Measurements from ENCODE around the gene EXOC4.

DNA sequence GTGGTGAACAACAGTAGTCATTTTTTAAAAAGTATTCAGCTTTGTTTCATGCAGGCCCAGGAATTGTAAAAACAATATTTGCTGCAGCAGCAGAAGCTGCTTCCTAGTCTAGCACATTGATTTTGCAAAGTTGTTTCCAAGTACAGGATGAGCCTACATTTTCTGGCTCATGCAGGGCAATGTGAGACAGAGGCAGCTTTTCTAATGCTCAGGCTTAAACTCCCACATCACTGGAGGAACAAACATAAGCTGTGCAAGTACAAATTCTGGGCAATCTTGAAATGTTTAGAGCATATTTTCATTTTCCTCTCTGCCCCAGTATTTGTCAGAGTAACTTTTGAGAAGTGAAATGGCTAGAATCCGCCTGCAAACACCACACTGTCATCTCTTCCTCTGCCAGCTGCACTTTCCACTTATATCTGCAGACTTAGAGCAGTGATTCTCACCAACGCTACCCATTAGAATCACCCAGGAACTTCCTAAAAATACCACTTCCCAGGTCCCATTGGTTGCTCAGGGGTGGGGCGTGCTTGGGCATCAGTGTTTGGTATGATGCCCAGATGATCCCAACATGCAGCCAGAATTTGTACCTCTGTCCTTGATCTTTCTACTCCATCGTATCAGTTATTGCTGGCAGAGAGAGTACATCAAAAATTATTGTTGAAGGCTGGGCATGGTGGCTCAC, 570.1 kb downstream of the EXOC4 start:
- TF ChIP-seq, protein P1, sequence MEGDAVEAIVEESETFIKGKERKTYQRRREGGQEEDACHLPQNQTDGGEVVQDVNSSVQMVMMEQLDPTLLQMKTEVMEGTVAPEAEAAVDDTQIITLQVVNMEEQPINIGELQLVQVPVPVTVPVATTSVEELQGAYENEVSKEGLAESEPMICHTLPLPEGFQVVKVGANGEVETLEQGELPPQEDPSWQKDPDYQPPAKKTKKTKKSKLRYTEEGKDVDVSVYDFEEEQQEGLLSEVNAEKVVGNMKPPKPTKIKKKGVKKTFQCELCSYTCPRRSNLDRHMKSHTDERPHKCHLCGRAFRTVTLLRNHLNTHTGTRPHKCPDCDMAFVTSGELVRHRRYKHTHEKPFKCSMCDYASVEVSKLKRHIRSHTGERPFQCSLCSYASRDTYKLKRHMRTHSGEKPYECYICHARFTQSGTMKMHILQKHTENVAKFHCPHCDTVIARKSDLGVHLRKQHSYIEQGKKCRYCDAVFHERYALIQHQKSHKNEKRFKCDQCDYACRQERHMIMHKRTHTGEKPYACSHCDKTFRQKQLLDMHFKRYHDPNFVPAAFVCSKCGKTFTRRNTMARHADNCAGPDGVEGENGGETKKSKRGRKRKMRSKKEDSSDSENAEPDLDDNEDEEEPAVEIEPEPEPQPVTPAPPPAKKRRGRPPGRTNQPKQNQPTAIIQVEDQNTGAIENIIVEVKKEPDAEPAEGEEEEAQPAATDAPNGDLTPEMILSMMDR (IDR thresholded peaks at IDR 0.05), result no peak
- no peak for TF ChIP-seq POLR2A (IDR thresholded peaks at IDR 0.05)

Data from lower leg skin (tissue), 3 donors.